GM10266 (cell line): ENCODE data around the gene PCDH1.

Experiments
- DNase-seq: peaks from one replicate; pipeline ENCODE4 v3.0.0; 2012; ENCODE audit errors: extremely low spot score
- CTCF ChIP-seq: IDR thresholded peaks from 2 replicates; pipeline ENCODE4 v1.5.1; 2012; ENCODE audit warnings: mild to moderate bottlenecking, low read depth; ENCODE audit not compliant: control insufficient read depth, insufficient read depth; ENCODE audit errors: missing control alignments

PCDH1 gene

GRCh38 chr5:141870871-141871270 lies 7.3 kb downstream of the PCDH1 start:
- TF ChIP-seq CTCF = no peak
- DNase-seq = no peak

- no peak for DNase-seq
- TF ChIP-seq CTCF = no peak
These were observed 8.0 kb downstream of the PCDH1 start for GRCh38 chr5:141870228-141870627.

GRCh38 chr5:141869514-141869913 lies 8.7 kb downstream of the PCDH1 start:
- TF ChIP-seq CTCF = no peak

GRCh38 chr5:141869040-141869439 lies 9.2 kb downstream of the PCDH1 start:
- no peak for TF ChIP-seq CTCF
- no peak for DNase-seq

More at GRCh38 chr5:141869514-141869913, 8.7 kb downstream of the PCDH1 start:
- no peak for DNase-seq

GRCh38 chr5:141868541-141868940 lies 9.7 kb downstream of the PCDH1 start:
- TF ChIP-seq CTCF = no peak

GRCh38 chr5:141867651-141868050 lies 10.6 kb downstream of the PCDH1 start:
- no peak for TF ChIP-seq CTCF
- no peak for DNase-seq

More at GRCh38 chr5:141868541-141868940, 9.7 kb downstream of the PCDH1 start:
- DNase-seq = no peak

GRCh38 chr5:141867139-141867538 lies 11.1 kb downstream of the PCDH1 start:
- no peak for DNase-seq
- no peak for TF ChIP-seq CTCF

GRCh38 chr5:141866096-141866495 lies 12.1 kb downstream of the PCDH1 start:
- DNase-seq = no peak
- no peak for TF ChIP-seq CTCF
